AG09319 (cell line): ENCODE measurements around the gene ACRV1.

Source experiments
- DNase-seq: peaks from one replicate; pipeline ENCODE4 v3.0.0-alpha.2; 2010; ENCODE audit warnings: low read depth; ENCODE audit errors: extremely low read depth
- TF ChIP-seq, protein P1 (sequence below): IDR thresholded peaks from 2 replicates; pipeline ENCODE4 v1.5.1; 2011; ENCODE audit warnings: low read depth, mild to moderate bottlenecking, inconsistent platforms, low read length, moderate library complexity

Gene ACRV1

DNA sequence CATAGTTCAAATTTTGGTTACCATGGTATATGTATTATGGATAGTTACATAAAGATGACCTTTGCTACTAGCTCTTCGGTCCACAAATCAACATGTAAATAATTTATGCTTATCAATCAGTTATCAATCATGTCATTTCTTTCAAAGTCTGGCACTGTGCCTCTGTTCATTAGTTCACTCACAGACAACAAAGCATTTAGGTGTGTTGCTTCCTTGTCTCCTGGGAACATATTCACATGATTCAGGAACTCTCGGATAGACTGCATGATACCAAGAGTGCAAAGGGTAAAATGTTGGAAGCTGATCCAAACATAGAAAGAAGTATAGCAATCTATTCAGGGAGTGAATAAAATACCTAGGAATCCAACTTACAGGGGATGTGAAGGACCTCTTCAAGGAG is 14.3 kb upstream of the ACRV1 start:
- TF ChIP-seq, protein P1, sequence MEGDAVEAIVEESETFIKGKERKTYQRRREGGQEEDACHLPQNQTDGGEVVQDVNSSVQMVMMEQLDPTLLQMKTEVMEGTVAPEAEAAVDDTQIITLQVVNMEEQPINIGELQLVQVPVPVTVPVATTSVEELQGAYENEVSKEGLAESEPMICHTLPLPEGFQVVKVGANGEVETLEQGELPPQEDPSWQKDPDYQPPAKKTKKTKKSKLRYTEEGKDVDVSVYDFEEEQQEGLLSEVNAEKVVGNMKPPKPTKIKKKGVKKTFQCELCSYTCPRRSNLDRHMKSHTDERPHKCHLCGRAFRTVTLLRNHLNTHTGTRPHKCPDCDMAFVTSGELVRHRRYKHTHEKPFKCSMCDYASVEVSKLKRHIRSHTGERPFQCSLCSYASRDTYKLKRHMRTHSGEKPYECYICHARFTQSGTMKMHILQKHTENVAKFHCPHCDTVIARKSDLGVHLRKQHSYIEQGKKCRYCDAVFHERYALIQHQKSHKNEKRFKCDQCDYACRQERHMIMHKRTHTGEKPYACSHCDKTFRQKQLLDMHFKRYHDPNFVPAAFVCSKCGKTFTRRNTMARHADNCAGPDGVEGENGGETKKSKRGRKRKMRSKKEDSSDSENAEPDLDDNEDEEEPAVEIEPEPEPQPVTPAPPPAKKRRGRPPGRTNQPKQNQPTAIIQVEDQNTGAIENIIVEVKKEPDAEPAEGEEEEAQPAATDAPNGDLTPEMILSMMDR, result no peak
- DNase-seq, result no peak

DNA sequence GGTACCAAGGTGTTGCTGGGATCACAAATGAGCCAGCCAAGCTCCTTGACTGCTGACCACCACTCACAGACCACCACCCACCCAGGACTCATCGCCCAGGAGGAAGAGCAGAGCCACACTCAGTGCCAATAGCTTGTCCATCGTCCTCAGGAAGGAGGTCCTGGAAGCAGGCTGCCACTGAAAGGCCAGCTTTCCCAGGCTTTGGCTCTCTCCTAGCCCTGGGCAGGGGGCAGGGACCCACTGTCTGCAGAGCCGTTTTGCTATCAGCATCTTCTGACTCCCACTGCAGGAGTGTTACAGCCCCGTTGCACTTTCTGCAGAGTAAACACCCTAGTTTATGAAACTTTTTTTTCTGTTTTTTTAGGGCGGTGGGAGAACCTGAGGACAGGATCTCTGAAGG is 12.2 kb upstream of the ACRV1 start:
- no peak for DNase-seq
- TF ChIP-seq, protein P1, result no peak

DNA sequence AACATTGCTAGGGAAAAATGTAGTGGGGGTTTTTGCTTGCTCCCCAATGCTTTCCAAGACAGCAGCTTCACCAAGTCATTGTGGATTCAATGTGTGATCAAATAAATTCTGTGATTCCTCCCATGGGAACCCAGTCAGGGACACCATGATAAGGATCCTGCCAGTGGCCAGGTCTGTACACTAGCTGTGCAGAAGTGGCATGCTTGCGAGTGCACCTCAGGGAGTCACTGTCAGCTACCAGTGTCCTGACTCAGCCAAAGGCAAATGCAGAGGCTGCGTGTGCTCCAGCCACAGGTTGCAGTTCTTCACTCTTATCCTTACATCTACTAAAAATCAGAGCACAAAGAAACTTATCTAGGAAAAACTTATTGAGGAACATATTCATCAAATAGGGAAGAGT is 9.4 kb upstream of the ACRV1 start:
- TF ChIP-seq, protein P1, result no peak
- no peak for DNase-seq

DNA sequence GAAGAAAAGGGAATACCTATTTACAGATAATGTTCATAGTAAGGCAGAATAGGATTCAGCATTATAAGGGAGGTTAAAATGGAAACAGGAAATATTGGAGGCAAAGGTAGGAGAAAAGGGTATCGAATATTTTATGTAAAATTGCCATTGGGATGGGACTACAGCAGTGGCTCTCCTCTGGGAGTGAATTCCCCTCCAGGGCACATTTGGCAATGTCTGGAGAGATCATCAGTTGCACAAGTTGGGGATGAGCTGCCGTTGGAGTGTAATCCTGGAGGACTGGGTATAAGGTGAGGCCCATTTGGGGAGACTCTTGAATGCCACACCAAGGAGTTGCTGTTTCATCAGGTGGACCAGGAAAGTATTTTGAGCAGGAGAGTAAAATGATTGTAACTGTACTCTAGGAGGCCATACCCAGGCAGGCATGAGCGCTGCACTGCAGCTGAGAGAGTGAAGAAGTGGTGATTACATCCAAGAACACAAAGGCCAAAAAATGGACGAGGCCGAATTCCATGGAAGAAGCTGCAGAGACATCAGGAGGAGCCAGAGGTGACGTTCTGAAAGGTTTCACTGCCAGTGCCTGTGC is 8.7 kb upstream of the ACRV1 start:
- TF ChIP-seq, protein P1, result no peak
- no peak for DNase-seq

- no peak for DNase-seq
- TF ChIP-seq, protein P1, result no peak
Observed at GRCh38 chr11:125688632-125689031, 8.0 kb upstream of the ACRV1 start.

DNA sequence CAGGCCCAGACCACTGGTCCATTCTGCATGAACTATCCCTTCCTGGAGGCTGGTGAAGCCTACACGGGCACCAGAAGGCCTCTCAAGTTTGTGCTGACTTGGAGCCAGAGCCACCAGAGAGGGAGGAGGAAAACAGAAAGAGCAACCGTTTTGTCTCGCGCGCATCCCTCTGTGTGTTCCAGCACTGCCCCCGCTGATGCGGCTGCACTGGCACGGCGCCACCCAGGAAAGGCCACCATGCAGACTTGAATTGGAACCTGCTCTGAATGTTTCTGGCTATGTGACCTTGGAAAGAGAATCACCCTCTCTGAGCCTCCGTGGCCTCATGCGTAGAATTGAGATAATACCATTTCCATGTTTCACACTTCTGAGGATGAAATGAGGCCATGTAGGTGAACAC is 7.4 kb upstream of the ACRV1 start:
- TF ChIP-seq, protein P1, result no peak

GRCh38 chr11:125685228-125685627 is 4.6 kb upstream of the ACRV1 start:
- TF ChIP-seq, protein P1, result no peak
- DNase-seq, result no peak

More for the DNA sequence above, 7.4 kb upstream of the ACRV1 start:
- no peak for DNase-seq
